Stimulated activated naive B cell treated with anti-CD40 and anti-IgM and Interleukin-4, amounts not matched to agents 10 μg/mL and 1 μg/mL and 100 μg/mL, for 72 hours (primary cell): ENCODE measurements around the gene OR7D4.
"Not testable (repeated sequence)": the region's sequence is repeated elsewhere in the genome, so short reads cannot be mapped to it uniquely, and the experiment has no call there.

Experiments used
- ATAC-seq, 2 donors: fragments of 150-1000 bp; cut with Tn5 transposase; replicated peaks; 2 replicates each; pipeline ENCODE4 v1.10.0; 2021; ENCODE audit warnings: moderate library complexity in 1 of 2
- DNase-seq: peaks from one replicate; pipeline ENCODE4 v3.0.0; 2021
- H3K27ac Mint-ChIP-seq: one replicate; pipeline ENCODE4 v1.8.0; 2022; ENCODE audit warnings: mild to moderate bottlenecking, mixed read lengths
- H3K27me3 Mint-ChIP-seq, 2 donors: one replicate each; pipeline ENCODE4 v1.8.0; 2022; ENCODE audit warnings: mixed read lengths in 2 of 2
- H3K36me3 Mint-ChIP-seq, 2 donors: one replicate each; pipeline ENCODE4 v1.8.0; 2022; ENCODE audit warnings: mixed read lengths in 2 of 2, mild to moderate bottlenecking in 1 of 2
- H3K4me1 Mint-ChIP-seq, 2 donors: one replicate each; pipeline ENCODE4 v1.8.0; 2022; ENCODE audit warnings: mixed read lengths in 2 of 2, mild to moderate bottlenecking in 1 of 2
- H3K4me3 Mint-ChIP-seq, 2 donors: one replicate each; pipeline ENCODE4 v1.8.0; 2022; ENCODE audit warnings: mild to moderate bottlenecking in 2 of 2, mixed read lengths in 2 of 2, moderate library complexity in 1 of 2
- H3K9me3 Mint-ChIP-seq, 2 donors: one replicate each; pipeline ENCODE4 v1.8.0; 2022; ENCODE audit warnings: mixed read lengths in 2 of 2, mild to moderate bottlenecking in 1 of 2

Gene OR7D4

DNA sequence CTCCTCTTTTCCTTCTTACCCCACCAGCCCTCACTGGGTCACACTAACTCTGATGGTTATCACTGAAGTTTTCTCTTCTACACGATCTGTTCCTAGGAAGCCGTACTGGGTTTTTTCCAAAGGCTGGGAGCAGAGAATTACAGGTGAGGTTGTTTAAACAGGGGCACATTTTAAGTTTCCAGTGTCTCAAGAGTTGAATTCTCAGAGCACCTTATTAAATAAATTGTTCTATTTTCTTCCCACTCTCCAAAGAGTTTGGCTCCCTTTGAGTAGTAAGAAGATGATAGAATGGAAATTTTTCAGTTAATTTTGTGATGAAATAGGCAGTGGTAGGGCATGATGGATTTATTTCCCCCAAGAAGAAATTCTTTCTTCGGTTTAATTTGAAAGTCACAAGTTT lies at the start of gene OR7D4:
Gene OR7D4, minus strand, starts transcription at position 101 of the 400 bp plus-strand sequence. CDS start 4,752 bp downstream, outside the sequence.
- Mint-ChIP-seq H3K4me3 (no peak within 1 kb of the TSS), H3K36me3 (peaks cover 0 to 4% of the 10 kb centered on the region in 2 donors), H3K27me3 (peaks cover 14 to 29% of the 10 kb centered on the region in 2 donors), H3K9me3 (peaks cover 5 to 7% of the 10 kb centered on the region in 2 donors), H3K27ac (no peak within 1 kb of the TSS), H3K4me1 (no peaks in the 10 kb centered on the region)
- DNase-seq (no peak), ATAC-seq (no peak)

DNA sequence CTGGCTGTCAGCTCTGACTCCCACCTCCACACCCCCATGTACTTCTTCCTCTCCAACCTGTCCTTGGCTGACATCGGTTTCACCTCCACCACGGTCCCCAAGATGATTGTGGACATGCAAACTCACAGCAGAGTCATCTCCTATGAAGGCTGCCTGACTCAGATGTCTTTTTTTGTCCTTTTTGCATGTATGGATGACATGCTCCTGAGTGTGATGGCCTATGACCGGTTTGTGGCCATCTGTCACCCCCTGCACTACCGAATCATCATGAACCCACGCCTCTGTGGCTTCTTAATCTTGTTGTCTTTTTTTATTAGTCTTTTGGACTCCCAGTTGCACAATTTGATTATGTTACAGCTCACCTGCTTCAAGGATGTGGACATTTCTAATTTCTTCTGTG lies 31.8 kb upstream of the OR7D4 start:
- H3K36me3 Mint-ChIP-seq, result no peaks in the 10 kb centered on the region
- H3K27ac Mint-ChIP-seq, result no peak overlapping the region
- H3K4me1 Mint-ChIP-seq, result no peaks in the 10 kb centered on the region
- ATAC-seq, result no peak
- H3K4me3 Mint-ChIP-seq, result no peak overlapping the region
- H3K9me3 Mint-ChIP-seq, result peaks cover 0 to 3% of the 10 kb centered on the region in 2 donors
- peaks cover 14 to 17% of the 10 kb centered on the region in 2 donors for H3K27me3 Mint-ChIP-seq
- no peak for DNase-seq

DNA sequence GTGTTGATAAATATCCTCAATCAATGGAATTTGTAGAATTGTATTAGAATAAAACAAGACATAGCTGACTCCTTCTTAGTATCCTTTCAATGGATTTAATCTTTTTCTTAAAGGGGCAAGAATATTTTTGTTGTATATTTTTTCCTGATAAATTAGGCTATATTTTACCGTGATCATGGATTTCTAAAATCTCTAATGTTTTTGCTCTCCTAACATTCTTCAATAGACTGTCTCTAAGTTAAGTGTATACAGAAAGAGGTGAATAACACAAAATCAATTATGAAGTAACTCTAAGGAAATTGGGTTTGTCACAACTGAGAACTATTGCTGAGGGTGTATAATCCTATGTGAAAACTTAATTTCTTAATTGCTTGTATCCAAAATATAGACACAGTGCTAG lies 31.2 kb upstream of the OR7D4 start, which contains the start of gene OR7E24:
Gene OR7E24, plus strand, starts transcription at position 301 of the 400 bp plus-strand sequence. CDS start 114 bp downstream, outside the sequence.
- peaks cover 0 to 3% of the 10 kb centered on the region in 2 donors for H3K9me3 Mint-ChIP-seq

DNA sequence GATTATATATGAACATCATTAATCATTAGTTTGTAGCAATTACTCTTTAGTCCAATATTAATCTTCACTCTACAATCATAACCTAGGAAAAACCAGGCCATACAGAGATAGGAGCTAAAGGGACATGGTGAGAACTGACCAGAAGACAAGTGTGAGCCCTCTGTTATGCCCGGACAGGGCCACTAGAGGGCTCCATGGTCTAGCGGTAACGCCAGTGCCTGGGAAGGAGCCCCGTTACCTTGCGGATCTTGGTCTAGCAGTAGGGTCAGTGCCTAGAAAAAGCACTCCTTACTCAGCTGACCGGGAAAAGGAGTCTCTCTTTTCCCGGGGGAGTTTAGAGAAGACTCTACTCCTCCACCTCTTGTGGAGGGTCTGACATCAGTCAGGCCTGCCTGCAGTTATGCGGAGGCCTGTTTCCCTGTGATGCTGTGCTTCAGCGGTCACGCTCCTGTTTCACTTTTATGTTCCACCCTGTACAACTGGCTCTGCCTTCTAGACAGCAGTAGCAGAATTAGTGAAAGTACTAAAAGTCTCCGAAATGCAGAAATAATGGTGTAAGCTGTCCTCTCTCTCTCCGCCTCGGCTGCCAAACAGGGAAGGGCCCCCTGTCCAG lies 13.8 kb downstream of the OR7D4 start:
- peaks cover 8 to 13% of the 10 kb centered on the region in 2 donors for H3K27me3 Mint-ChIP-seq
- H3K27ac Mint-ChIP-seq, result peak overlapping the region; percentile 62
- H3K9me3 Mint-ChIP-seq, result no peaks in the 10 kb centered on the region
- H3K4me3 Mint-ChIP-seq, result peak overlapping the region; percentile 74 to 75
- peaks cover 4 to 9% of the 10 kb centered on the region in 2 donors for H3K4me1 Mint-ChIP-seq
- DNase-seq (peak; percentile 57), ATAC-seq (peak; percentile 75 to 80)
- H3K36me3 Mint-ChIP-seq, result no peaks in the 10 kb centered on the region

More for the DNA sequence above, 31.2 kb upstream of the OR7D4 start, which contains the start of gene OR7E24:
- Mint-ChIP-seq H3K4me3 (no peak within 1 kb of the TSS), H3K4me1 (no peaks in the 10 kb centered on the region), H3K27ac (no peak within 1 kb of the TSS), H3K36me3 (no peaks in the 10 kb centered on the region), H3K27me3 (peaks cover 14 to 17% of the 10 kb centered on the region in 2 donors)
- no peak for DNase-seq
- ATAC-seq, result no peak

DNA sequence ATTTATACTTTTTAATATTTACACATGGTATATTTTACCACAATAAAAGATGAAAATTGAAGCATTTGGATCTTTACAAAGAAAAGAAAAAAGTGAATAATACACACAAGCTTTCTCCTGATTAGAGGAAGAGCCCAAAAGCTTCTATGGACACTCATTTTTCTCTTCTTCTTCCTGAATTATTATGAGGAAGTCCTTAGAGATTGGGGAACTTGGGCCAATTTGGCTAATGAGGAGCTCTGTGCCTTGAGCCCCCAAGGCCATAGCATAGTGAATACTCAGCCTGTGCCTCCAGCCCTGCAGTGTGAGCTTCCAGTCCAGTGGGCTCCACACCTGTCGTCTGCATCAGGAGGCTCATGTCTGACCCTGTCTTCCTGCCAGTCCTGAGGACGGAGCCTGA lies 21.3 kb downstream of the OR7D4 start:
- not testable (repeated sequence) for H3K9me3 Mint-ChIP-seq, H3K4me1 Mint-ChIP-seq, DNase-seq, H3K4me3 Mint-ChIP-seq, H3K36me3 Mint-ChIP-seq, ATAC-seq, H3K27ac Mint-ChIP-seq
- peaks cover 27 to 29% of the 10 kb centered on the region in 2 donors for H3K27me3 Mint-ChIP-seq

DNA sequence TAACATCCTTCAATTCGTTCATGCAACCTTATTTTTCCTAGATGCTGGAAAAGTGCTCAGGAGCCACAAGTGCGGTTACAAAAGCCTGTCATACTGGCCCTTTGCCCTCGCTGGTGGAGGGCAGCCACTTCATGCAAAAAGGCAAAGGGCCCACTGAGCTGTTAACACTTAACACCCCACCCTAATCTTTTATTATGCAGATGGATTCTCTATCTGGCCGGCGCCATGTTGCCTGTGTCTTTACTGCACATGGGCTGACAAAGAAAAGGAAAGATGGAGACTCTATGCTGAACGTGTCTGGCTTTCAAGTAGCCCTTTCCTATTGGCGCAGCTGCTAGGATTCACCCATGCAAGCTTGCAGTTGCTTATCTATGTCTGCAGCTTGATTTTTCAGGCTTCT lies 29.9 kb downstream of the OR7D4 start:
- no peak overlapping the region for H3K27ac Mint-ChIP-seq
- no peaks in the 10 kb centered on the region for H3K4me1 Mint-ChIP-seq
- peaks cover 13% of the 10 kb centered on the region in 2 donors for H3K9me3 Mint-ChIP-seq
- peaks cover 20 to 45% of the 10 kb centered on the region in 2 donors for H3K27me3 Mint-ChIP-seq
- H3K36me3 Mint-ChIP-seq, result peaks cover 0 to 32% of the 10 kb centered on the region in 2 donors
- no peak for DNase-seq
- no peak overlapping the region for H3K4me3 Mint-ChIP-seq
- ATAC-seq, result no peak

DNA sequence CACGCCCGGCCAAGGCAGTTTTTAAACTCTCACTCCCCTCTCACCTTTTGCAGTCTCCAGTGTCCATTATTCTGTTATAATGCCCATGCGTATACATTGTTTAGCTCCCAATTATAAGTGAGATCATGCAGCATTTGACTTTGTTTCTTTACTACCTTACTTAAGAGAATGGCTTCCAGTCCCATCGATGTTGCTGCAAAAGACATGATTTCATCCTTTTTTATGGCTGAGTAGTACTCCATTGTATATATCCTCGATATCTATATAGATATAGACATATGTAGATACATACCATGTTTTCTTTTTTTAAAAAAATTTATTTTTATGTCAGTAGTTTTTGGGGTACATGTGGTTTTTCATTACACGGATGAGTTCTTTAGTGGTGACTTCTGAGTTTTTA lies 32.2 kb downstream of the OR7D4 start:
- Mint-ChIP-seq H3K4me3 (no peak overlapping the region), H3K9me3 (peaks cover 13% of the 10 kb centered on the region in 2 donors), H3K36me3 (peaks cover 0 to 32% of the 10 kb centered on the region in 2 donors), H3K27ac (no peak overlapping the region), H3K4me1 (no peaks in the 10 kb centered on the region), H3K27me3 (peaks cover 9 to 27% of the 10 kb centered on the region in 2 donors)
- ATAC-seq (no peak), DNase-seq (no peak)

DNA sequence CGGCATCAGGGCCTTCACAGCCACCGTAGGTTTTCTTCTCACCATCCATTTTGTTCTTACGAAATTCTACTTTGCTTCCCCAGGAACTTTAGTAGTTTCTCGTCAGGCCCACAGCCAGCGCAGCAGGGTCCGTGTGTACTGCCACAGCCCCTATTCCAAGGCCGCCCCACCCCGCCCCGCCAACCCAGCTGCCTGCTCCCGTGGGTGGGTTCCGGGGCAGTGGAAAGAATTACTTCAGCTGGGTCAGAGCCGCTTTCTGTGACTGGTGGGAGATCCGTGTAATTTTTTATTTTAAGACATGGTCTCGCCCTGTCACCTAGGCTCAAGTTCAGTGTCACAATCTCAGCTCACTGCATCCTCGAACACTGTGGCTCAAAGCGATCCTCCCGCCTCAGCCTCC lies 36.4 kb downstream of the OR7D4 start:
- Mint-ChIP-seq H3K36me3 (peaks cover 0 to 22% of the 10 kb centered on the region in 2 donors), H3K4me3 (no peak overlapping the region), H3K4me1 (no peaks in the 10 kb centered on the region), H3K27me3 (peaks cover 0 to 17% of the 10 kb centered on the region in 2 donors), H3K9me3 (peaks cover 2 to 9% of the 10 kb centered on the region in 2 donors), H3K27ac (no peak overlapping the region)
- DNase-seq (no peak), ATAC-seq (no peak)

DNA sequence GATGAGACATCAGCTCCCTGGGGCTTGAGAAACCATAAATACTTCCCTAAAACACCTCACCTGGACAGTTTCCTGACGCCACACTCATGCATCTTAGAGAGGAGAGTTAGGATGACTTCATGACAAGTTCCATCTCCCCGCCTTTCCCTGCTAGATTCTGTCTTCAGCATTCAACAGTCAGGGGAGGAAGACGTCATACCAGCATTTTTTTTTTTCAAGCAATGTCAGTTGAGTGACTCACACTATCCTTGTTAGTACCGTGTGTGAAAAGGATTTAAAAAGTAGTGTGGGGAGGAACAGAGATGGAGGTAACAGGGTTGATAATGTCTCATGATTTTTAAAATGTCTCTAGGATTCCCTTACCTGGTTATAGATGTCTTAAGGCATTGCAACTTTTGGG lies 40.5 kb downstream of the OR7D4 start, which contains the start of gene OR7D2:
Gene OR7D2, plus strand, starts transcription at position 79 of the 400 bp plus-strand sequence. CDS start 6,803 bp downstream, outside the sequence.
- Mint-ChIP-seq H3K36me3 (peaks cover 0 to 17% of the 10 kb centered on the region in 2 donors), H3K4me3 (no peak within 1 kb of the TSS), H3K27me3 (peaks cover 0 to 13% of the 10 kb centered on the region in 2 donors)

DNA sequence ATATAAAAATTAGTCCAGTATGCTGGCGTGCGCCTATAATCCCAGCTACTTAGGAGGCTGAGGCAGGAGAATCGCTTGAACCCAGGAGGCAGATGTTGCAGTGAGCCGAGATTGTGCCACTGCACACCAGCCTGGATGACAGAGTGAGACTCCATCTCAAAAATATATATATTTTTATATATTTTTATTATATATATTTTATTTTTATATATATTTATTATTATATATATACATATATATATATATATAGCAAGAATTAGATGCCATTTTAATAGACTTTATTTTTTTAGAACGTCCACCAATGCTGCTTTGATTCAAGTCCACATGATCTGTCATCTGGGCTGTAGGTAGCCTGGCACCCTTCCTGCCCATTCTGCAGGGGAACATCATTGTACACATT lies 44.1 kb downstream of the OR7D4 start:
- peaks cover 0 to 13% of the 10 kb centered on the region in 2 donors for H3K27me3 Mint-ChIP-seq
- H3K4me3 Mint-ChIP-seq, result no peak overlapping the region
- H3K27ac Mint-ChIP-seq, result no peak overlapping the region
- no peak for DNase-seq
- peaks cover 0 to 18% of the 10 kb centered on the region in 2 donors for H3K36me3 Mint-ChIP-seq
- no peak for ATAC-seq
- no peaks in the 10 kb centered on the region for H3K9me3 Mint-ChIP-seq
- H3K4me1 Mint-ChIP-seq, result no peaks in the 10 kb centered on the region

More for the DNA sequence above, 40.5 kb downstream of the OR7D4 start, which contains the start of gene OR7D2:
- Mint-ChIP-seq H3K9me3 (no peaks in the 10 kb centered on the region), H3K4me1 (no peaks in the 10 kb centered on the region), H3K27ac (no peak within 1 kb of the TSS)
- no peak for ATAC-seq
- no peak for DNase-seq

DNA sequence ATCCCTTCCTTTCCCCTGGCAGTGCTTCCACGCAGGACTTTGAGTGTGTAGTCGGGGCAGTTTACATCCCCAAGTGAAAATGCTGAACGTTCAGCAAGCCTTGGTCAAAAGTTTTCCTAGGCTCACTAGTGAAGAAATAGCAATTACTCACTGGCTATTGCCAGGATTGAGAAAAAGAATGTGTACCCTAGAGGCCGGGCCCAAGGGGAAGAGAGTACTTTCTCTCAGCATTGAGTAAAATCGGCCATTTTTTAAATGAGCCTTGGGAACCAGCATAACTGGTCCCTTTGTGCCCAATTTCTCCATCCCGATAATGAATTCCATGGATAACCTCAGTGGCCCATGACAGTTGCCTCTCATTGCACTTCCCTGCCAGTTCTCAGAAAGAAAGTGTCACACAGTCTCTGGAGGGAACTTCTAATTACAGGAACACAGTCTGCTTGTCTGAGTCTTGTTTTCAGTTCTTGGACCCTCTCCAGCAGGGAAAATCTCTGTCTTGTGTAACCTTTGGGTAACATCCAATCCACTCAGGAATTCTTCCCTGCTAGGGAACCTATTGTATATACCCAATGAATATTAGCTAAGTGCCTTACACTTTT lies 47.9 kb downstream of the OR7D4 start:
- H3K36me3 Mint-ChIP-seq, result peaks cover 10 to 18% of the 10 kb centered on the region in 2 donors
- H3K27me3 Mint-ChIP-seq, result no peaks in the 10 kb centered on the region
- H3K27ac Mint-ChIP-seq, result no peak overlapping the region
- no peak for ATAC-seq
- DNase-seq, result no peak
- peaks cover 0 to 3% of the 10 kb centered on the region in 2 donors for H3K9me3 Mint-ChIP-seq
- H3K4me3 Mint-ChIP-seq, result no peak overlapping the region
- peaks cover 4 to 10% of the 10 kb centered on the region in 2 donors for H3K4me1 Mint-ChIP-seq

DNA sequence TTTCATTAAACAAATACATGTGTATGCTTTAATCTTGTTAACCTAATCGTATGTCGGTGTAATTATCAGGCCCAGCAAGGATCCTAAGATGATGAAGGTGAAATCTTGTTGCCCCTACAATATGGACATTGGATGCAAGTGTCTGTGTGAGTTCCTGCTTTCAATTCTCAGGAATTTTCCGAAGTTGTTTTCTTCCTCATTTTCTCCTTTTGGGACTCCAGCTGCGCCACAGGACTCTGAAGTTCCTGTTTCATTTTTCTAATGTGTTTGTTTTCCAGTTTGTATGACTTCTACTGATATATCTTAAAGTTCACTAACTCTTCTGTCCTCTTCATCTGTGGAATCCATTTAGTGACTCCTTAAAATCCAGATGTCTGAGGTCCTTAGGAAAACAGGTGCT lies 52.5 kb downstream of the OR7D4 start:
- Mint-ChIP-seq H3K9me3 (peaks cover 0 to 3% of the 10 kb centered on the region in 2 donors), H3K27ac (no peak overlapping the region), H3K27me3 (no peaks in the 10 kb centered on the region), H3K36me3 (peaks cover 38 to 43% of the 10 kb centered on the region in 2 donors), H3K4me3 (no peak overlapping the region), H3K4me1 (peaks cover 4 to 17% of the 10 kb centered on the region in 2 donors)
- ATAC-seq, result no peak
- no peak for DNase-seq

DNA sequence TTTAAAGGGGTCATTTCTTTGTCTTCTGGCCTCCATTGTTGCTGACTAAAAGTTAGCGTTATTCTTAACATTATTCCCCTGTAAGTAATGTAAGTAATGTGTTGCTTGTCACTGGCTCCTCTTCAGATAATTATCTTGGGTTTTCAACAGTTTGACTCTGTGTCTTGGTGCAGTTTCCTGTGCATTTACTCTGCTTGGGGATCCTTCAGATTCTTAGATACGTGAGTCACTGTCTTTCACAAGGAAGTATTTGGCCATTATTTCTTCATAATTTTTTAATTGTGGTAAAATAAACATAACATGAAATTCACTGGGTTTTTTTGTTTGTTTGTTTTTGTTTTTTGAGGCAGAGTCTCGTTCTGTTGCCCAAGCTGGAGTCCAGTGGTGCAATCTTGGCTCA lies 54.1 kb downstream of the OR7D4 start:
- Mint-ChIP-seq H3K27me3 (no peaks in the 10 kb centered on the region), H3K4me1 (peaks cover 4 to 17% of the 10 kb centered on the region in 2 donors), H3K36me3 (peaks cover 54 to 59% of the 10 kb centered on the region in 2 donors), H3K27ac (no peak overlapping the region), H3K9me3 (peaks cover 3 to 4% of the 10 kb centered on the region in 2 donors), H3K4me3 (no peak overlapping the region)
- ATAC-seq, result no peak
- DNase-seq, result no peak

DNA sequence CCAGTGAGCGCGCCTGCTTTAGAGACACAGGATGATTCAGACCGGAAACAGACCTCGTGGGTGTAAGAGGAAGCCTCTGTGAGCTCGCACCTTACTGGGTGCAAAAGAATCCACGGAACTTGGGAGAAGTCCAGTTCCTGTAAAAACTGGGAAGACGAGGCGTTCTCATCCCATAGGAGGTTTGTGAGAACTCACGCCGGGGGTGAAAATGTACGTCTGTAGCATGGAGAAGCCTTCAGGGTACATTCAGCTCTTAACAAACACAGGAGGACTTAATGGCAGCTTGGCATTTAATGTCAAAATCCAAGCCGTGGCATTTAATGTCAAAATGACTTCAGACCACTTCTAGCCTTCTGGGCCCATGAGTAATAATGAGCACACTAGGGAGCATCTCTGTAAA lies 58.0 kb downstream of the OR7D4 start:
- ATAC-seq (no peak), DNase-seq (no peak)
- Mint-ChIP-seq H3K4me3 (no peak overlapping the region), H3K9me3 (peaks cover 0 to 7% of the 10 kb centered on the region in 2 donors), H3K4me1 (peaks cover 5 to 15% of the 10 kb centered on the region in 2 donors), H3K36me3 (peaks cover 75 to 92% of the 10 kb centered on the region in 2 donors), H3K27ac (no peak overlapping the region), H3K27me3 (no peaks in the 10 kb centered on the region)
